K562 (cell line): Measurements from ENCODE around the gene ERICH6. TPM values are rescaled to one million over a fixed set of nuclear protein-coding genes. Genes with fewer than 3 reads are reported as not detected.
A peak's percentile ranks its signal among the peaks of the same experiment; 100 is the strongest.

Experiments used
- BHLHE40 ChIP-seq: IDR thresholded peaks from 2 replicates; pipeline ENCODE4 v1.6.1; 2011; ENCODE audit warnings: low read length, improper control_type of control experiment
- BRD9 ChIP-seq: fragments of 450-650 bp; IDR thresholded peaks from 2 replicates; pipeline ENCODE4 v1.6.1; 2018; ENCODE audit warnings: low read depth; ENCODE audit not compliant: partially characterized antibody
- CBFA2T2 ChIP-seq: fragments of 450-650 bp; conservative IDR thresholded peaks from 2 replicates; pipeline ENCODE4 v1.6.1; 2017; ENCODE audit warnings: mild to moderate bottlenecking
- CC2D1A ChIP-seq: fragments of 450-650 bp; IDR thresholded peaks from 2 replicates; pipeline ENCODE4 v1.6.1; 2017; ENCODE audit warnings: mild to moderate bottlenecking
- CXXC5 ChIP-seq: fragments of 250-450 bp; sonication (Bioruptor Pico); IDR thresholded peaks from 2 replicates; pipeline ENCODE4 v1.8.0; 2022; ENCODE audit warnings: inconsistent platforms, mild to moderate bottlenecking, moderate library complexity
- HES1 ChIP-seq: fragments of 450-650 bp; IDR thresholded peaks from 2 replicates; pipeline ENCODE4 v1.6.1; 2016; ENCODE audit warnings: low read depth, mild to moderate bottlenecking, moderate library complexity
- MCM7 ChIP-seq, 2 experiments: fragments of 450-650 bp; IDR thresholded peaks; 2 replicates each; pipeline ENCODE4 v1.6.1; 2016 to 2018
- MLX ChIP-seq, 2 experiments: fragments of 450-650 bp in 1 of 2; sonication (generic) in 1 of 2; formaldehyde crosslinking; conservative IDR thresholded peaks; 2 replicates each; pipeline versions ENCODE4 v1.4.0 to v1.8.1; 2020 to 2022; ENCODE audit warnings: mild to moderate bottlenecking in 1 of 2, missing genetic modification reagents in 1 of 2
- MNT ChIP-seq, 2 experiments: fragments of 450-650 bp; conservative IDR thresholded peaks; 2 replicates each; pipeline ENCODE4 v1.6.1; 2017; ENCODE audit warnings: mild to moderate bottlenecking in 2 of 2, moderate library complexity in 2 of 2
- MTA2 ChIP-seq: fragments of 450-650 bp; IDR thresholded peaks from 2 replicates; pipeline ENCODE4 v1.6.1; 2016; ENCODE audit warnings: low read depth
- PKNOX1 ChIP-seq: fragments of 450-650 bp; IDR thresholded peaks from 2 replicates; pipeline ENCODE4 v1.6.1; 2016
- POLR2G ChIP-seq: fragments of 200-400 bp; formaldehyde crosslinking; IDR thresholded peaks from 2 replicates; pipeline ENCODE4 v1.6.1; 2017; ENCODE audit warnings: low read depth, mild to moderate bottlenecking, antibody characterized with exemption, low read length, moderate library complexity
- PRDM10 ChIP-seq: fragments of 450-650 bp; IDR thresholded peaks from 2 replicates; pipeline ENCODE4 v1.6.1; 2018; ENCODE audit not compliant: partially characterized antibody
- PRMT5 ChIP-seq: sonication (generic); formaldehyde crosslinking; IDR thresholded peaks from 2 replicates; pipeline ENCODE4 v1.5.0; 2020; ENCODE audit warnings: missing genetic modification reagents
- ZFP36 ChIP-seq: fragments of 150-350 bp; IDR thresholded peaks from 2 replicates; pipeline ENCODE4 v1.6.1; 2018; ENCODE audit warnings: low read length, low read depth; ENCODE audit not compliant: partially characterized antibody
- ZNF217 ChIP-seq: sonication (generic); formaldehyde crosslinking; IDR thresholded peaks from 2 replicates; pipeline ENCODE4 v1.8.0; 2022; ENCODE audit warnings: mild to moderate bottlenecking, missing genetic modification reagents
- ZNF280A ChIP-seq: fragments of 450-650 bp; IDR thresholded peaks from 2 replicates; pipeline ENCODE4 v1.6.1; 2018; ENCODE audit warnings: mild to moderate bottlenecking, low read depth; ENCODE audit not compliant: partially characterized antibody
- ZNF431 ChIP-seq: sonication (generic); formaldehyde crosslinking; IDR thresholded peaks from 2 replicates; pipeline ENCODE4 v1.8.0; 2022; ENCODE audit warnings: mild to moderate bottlenecking, missing genetic modification reagents
- ZNF699 ChIP-seq: fragments of 250-450 bp; sonication (Bioruptor Pico); IDR thresholded peaks from 2 replicates; pipeline ENCODE4 v1.8.0; 2021; ENCODE audit warnings: mild to moderate bottlenecking, moderate library complexity; ENCODE audit not compliant: insufficient replicate concordance
- polyA plus RNA-seq, 8 experiments: library from polyadenylated mRNA; depleted of rRNA in 4 of 8; stranded (reverse) in 5 of 8; unstranded in 3 of 8; fragments of >200 nt; fragmentation: Nextera tagmentation in 2 of 8; fragmentation: Illumina TruSeq in 1 of 8; extraction: Ambion mirVana in 2 of 8; extraction: Trizol in 1 of 8; gene quantifications; 2 replicates each; pipeline versions ENCODE4 v1.2.1 to v1.2.3, GENCODE V29; 2011 to 2014; ENCODE audit warnings: inconsistent platforms in 1 of 8, missing spikeins in 1 of 8
- total RNA-seq, 7 experiments: library from RNA; depleted of rRNA in 6 of 7; stranded (reverse); fragments of >200 nt in 6 of 7; fragmentation: Illumina TruSeq in 2 of 7; extraction: Trizol in 2 of 7; gene quantifications; 2 replicates each; pipeline versions ENCODE4 v1.2.1 to v1.2.3, GENCODE V29; 2011 to 2021; ENCODE audit warnings: low replicate concordance in 1 of 7

ERICH6 gene
- total and polyA plus RNA-seq, 9 of the 15 experiments (the other 6 are each of a cell fraction or from before 2014, with no cell fraction given): not detected

GRCh38 chr3:150733373-150733935 lies 29.7 kb upstream of the ERICH6 start (continued):
- peak; percentile 87 for TF ChIP-seq PRDM10
- peak; percentile 61 for TF ChIP-seq MTA2
- TF ChIP-seq ZNF699 (CRISPR knock-in tag): no peak
- TF ChIP-seq PKNOX1: peak; percentile 74; the same call in 1 of the 2 replicates
- TF ChIP-seq ZFP36: peak; percentile 56
- TF ChIP-seq HES1: 0 out of 2 replicates have a peak, but pooled peaks have one; percentile 19
- no peak for TF ChIP-seq PRMT5
- TF ChIP-seq MNT (conservative IDR thresholded peaks at IDR 0.05): peak in 1 of 2 experiments; percentile 77; a peak in 3 of 4 replicates
- no peak for TF ChIP-seq ZNF431
- TF ChIP-seq ZNF217 (CRISPR knock-in tag): no peak
- TF ChIP-seq MLX (CRISPR knock-in tag; conservative IDR thresholded peaks at IDR 0.05): no peak
- peak; percentile 69 for TF ChIP-seq BRD9
- TF ChIP-seq CXXC5 (CRISPR knock-in tag): peak; percentile 35
- TF ChIP-seq BHLHE40: peak; percentile 67; the same call in 1 of the 2 replicates
- TF ChIP-seq ZNF280A: no peak
- no peak for TF ChIP-seq MCM7 (IDR thresholded peaks at IDR 0.05)
- peak; percentile 78 for TF ChIP-seq CBFA2T2
- TF ChIP-seq CC2D1A: peak; percentile 90; the same call in 1 of the 2 replicates
- TF ChIP-seq POLR2G: peak; percentile 32; the same call in 1 of the 2 replicates
